A549 (cell line): ENCODE results near the gene KLHDC8A. TPM values are rescaled to one million over a fixed set of nuclear protein-coding genes. Genes with fewer than 3 reads are reported as not detected.
"Not testable (repeated sequence)": the region's sequence is repeated elsewhere in the genome, so short reads cannot be mapped to it uniquely, and the experiment has no call there.

Experiments used
- ATAC-seq, 2 experiments: fragments of 200-7000 bp in 1 of 2; fragments of >200 bp in 1 of 2; cut with Nextera tagmentation in 1 of 2; cut with Tn5 transposase in 1 of 2; 3 replicates each; pipeline versions ENCODE4 v1.8.0 to v1.9.1; 2018 to 2020; ENCODE audit warnings: mild to moderate bottlenecking in 1 of 2, moderate library complexity in 1 of 2
- CTCF ChIA-PET: fragments of 300-600 bp; sonication (Branson Sonifier 250); formaldehyde crosslinking; extraction: SDS; loops from one replicate; lab custom pipeline; 2021; ENCODE audit warnings: antibody characterized with exemption, inconsistent platforms; lab: Yijun Ruan, JAX
- POLR2A ChIA-PET: fragments of 350-600 bp; formaldehyde crosslinking; extraction: SDS; loops from one replicate; lab custom pipeline; 2021; ENCODE audit warnings: antibody characterized with exemption, inconsistent platforms; lab: Yijun Ruan, JAX
- DNase-seq, 2 experiments: peaks; one replicate each; pipeline versions ENCODE4 v3.0.0 to v3.0.0-alpha.2; 2011 to 2016; ENCODE audit warnings: low read depth in 1 of 2, low spot score in 1 of 2
- FAIRE-seq: peaks from 2 replicates; lab custom pipeline; 2011; peaks lifted over from hg19 to GRCh38; lab: Jason Lieb, UNC
- H3K27ac ChIP-seq, 2 experiments: fragments of >200 bp; sonication (Bioruptor Twin); formaldehyde crosslinking; 3 replicates each; pipeline ENCODE4 v1.5.1; 2016 to 2017
- H3K4me1 ChIP-seq: fragments of >200 bp; sonication (Bioruptor Twin); formaldehyde crosslinking; 3 replicates; pipeline ENCODE4 v1.6.1; 2016
- H3K4me2 ChIP-seq: fragments of >200 bp; sonication (Bioruptor Twin); formaldehyde crosslinking; 3 replicates; pipeline ENCODE4 v1.6.1; 2016
- H3K4me3 ChIP-seq: fragments of >200 bp; sonication (Bioruptor Twin); formaldehyde crosslinking; 3 replicates; pipeline ENCODE4 v1.5.1; 2016
- H3K9me3 ChIP-seq: fragments of >200 bp; sonication (Bioruptor Twin); formaldehyde crosslinking; 3 replicates; pipeline ENCODE4 v1.6.1; 2016
- CBX2 ChIP-seq: fragments of 200-600 bp; sonication (generic); IDR thresholded peaks from 2 replicates; pipeline ENCODE4 v1.6.1; 2016; ENCODE audit warnings: low read depth, mild to moderate bottlenecking, borderline replicate concordance
- CHD4 ChIP-seq: fragments of 200-600 bp; sonication (generic); IDR thresholded peaks from 2 replicates; pipeline ENCODE4 v1.6.1; 2016; ENCODE audit warnings: antibody characterized with exemption, mild to moderate bottlenecking, borderline replicate concordance
- E2F6 ChIP-seq: IDR thresholded peaks from 2 replicates; pipeline ENCODE4 v1.6.1; 2012; ENCODE audit warnings: low read depth, borderline replicate concordance
- ESRRA ChIP-seq: fragments of 150-350 bp; IDR thresholded peaks from 2 replicates; pipeline ENCODE4 v1.6.1; 2014; ENCODE audit warnings: mild to moderate bottlenecking, low read length, borderline replicate concordance
- FOSB ChIP-seq: fragments of 250-450 bp; sonication (Bioruptor Pico); IDR thresholded peaks from 2 replicates; pipeline ENCODE4 v1.5.0; 2020; ENCODE audit warnings: mild to moderate bottlenecking, moderate library complexity
- FOSL2 ChIP-seq, 2 experiments: fragments of 450-650 bp in 1 of 2; fragments of >200 bp in 1 of 2; sonication (Bioruptor Twin) in 1 of 2; formaldehyde crosslinking; IDR thresholded peaks; 2 replicates each; pipeline versions ENCODE4 v1.5.0 to v1.6.1; 2016 to 2020; ENCODE audit warnings: mild to moderate bottlenecking in 1 of 2, moderate library complexity in 1 of 2
- FOXS1 ChIP-seq: fragments of 250-450 bp; sonication (Bioruptor Pico); IDR thresholded peaks from 2 replicates; pipeline ENCODE4 v1.5.0; 2020; ENCODE audit warnings: mild to moderate bottlenecking, moderate library complexity
- GATA3 ChIP-seq: IDR thresholded peaks from 2 replicates; pipeline ENCODE4 v1.6.1; 2012; ENCODE audit warnings: borderline replicate concordance
- HDAC2 ChIP-seq: fragments of 200-600 bp; sonication (generic); IDR thresholded peaks from 2 replicates; pipeline ENCODE4 v1.6.1; 2016
- HES2 ChIP-seq: fragments of >200 bp; sonication (Bioruptor Twin); formaldehyde crosslinking; IDR thresholded peaks from 2 replicates; pipeline ENCODE4 v1.6.1; 2016
- HMGXB4 ChIP-seq: fragments of 250-450 bp; sonication (Bioruptor Pico); IDR thresholded peaks from 2 replicates; pipeline ENCODE4 v1.5.0; 2021; ENCODE audit warnings: mild to moderate bottlenecking, moderate library complexity, borderline replicate concordance
- JUNB ChIP-seq: fragments of >200 bp; sonication (Bioruptor Twin); formaldehyde crosslinking; IDR thresholded peaks from 2 replicates; pipeline ENCODE4 v1.6.1; 2016
- KDM1A ChIP-seq: fragments of 200-600 bp; sonication (generic); IDR thresholded peaks from 2 replicates; pipeline ENCODE4 v1.6.1; 2016; ENCODE audit warnings: low read depth, mild to moderate bottlenecking
- KDM5A ChIP-seq: fragments of 200-600 bp; sonication (generic); IDR thresholded peaks from 2 replicates; pipeline ENCODE4 v1.6.1; 2016; ENCODE audit warnings: antibody characterized with exemption, mild to moderate bottlenecking
- MYC ChIP-seq: IDR thresholded peaks from 2 replicates; pipeline ENCODE4 v1.6.1; 2012; ENCODE audit warnings: mild to moderate bottlenecking, inconsistent platforms, low read length, improper control_type of control experiment, borderline replicate concordance
- RCOR1 ChIP-seq: fragments of 150-350 bp; IDR thresholded peaks from 2 replicates; pipeline ENCODE4 v1.6.1; 2014; ENCODE audit warnings: antibody characterized with exemption, low read length, low read depth
- RNF2 ChIP-seq: fragments of 200-600 bp; sonication (generic); IDR thresholded peaks from 2 replicates; pipeline ENCODE4 v1.6.1; 2016; ENCODE audit warnings: low read depth, mild to moderate bottlenecking, antibody characterized with exemption, moderate library complexity, borderline replicate concordance
- SMC3 ChIP-seq: fragments of >200 bp; sonication (Bioruptor Twin); formaldehyde crosslinking; IDR thresholded peaks from 3 replicates; pipeline ENCODE4 v1.6.1; 2018; ENCODE audit warnings: inconsistent platforms
- SREBF2 ChIP-seq: fragments of 450-650 bp; IDR thresholded peaks from 2 replicates; pipeline ENCODE4 v1.6.1; 2014; ENCODE audit warnings: mild to moderate bottlenecking, moderate library complexity
- TP53 ChIP-seq: fragments of 250-450 bp; sonication (Bioruptor Pico); IDR thresholded peaks from 2 replicates; pipeline ENCODE4 v1.5.0; 2021; ENCODE audit warnings: mild to moderate bottlenecking, moderate library complexity
- USF2 ChIP-seq: fragments of 450-650 bp; IDR thresholded peaks from 2 replicates; pipeline ENCODE4 v1.6.1; 2014; ENCODE audit warnings: antibody characterized with exemption
- ZNF302 ChIP-seq: fragments of 250-450 bp; sonication (Bioruptor Pico); IDR thresholded peaks from 2 replicates; pipeline ENCODE4 v1.9.0; 2021; ENCODE audit warnings: inconsistent platforms, mild to moderate bottlenecking, moderate library complexity
- WGBS: methylation state at CpG from one replicate; pipeline ENCODE4 v1.1.6; 2017; ENCODE audit errors: missing lambda C conversion rate; 5-methylcytosine and 5-hydroxymethylcytosine counted together
- polyA plus RNA-seq, 4 experiments: library from polyadenylated mRNA; depleted of rRNA in 3 of 4; stranded (reverse); fragments of >200 nt; fragmentation: RNase III in 1 of 4; extraction: RNeasy Plus Mini Kit Qiagen cat#74134 plus additional on column Dnase treatment in 1 of 4; gene quantifications; 2 replicates in 3 of 4; 3 replicates in 1 of 4; pipeline ENCODE4 v1.2.3, GENCODE V29; 2011 to 2017

KLHDC8A gene
- polyA plus RNA-seq, 2 of the 4 experiments (the other 2 are of a cell fraction) = 0.34 to 0.40 TPM

GRCh38 chr1:205297546-205298177 is 59.1 kb downstream of the KLHDC8A start:
- H3K4me2 ChIP-seq = peak overlapping the region; percentile 68
- 0 out of 2 replicates have a peak, but pooled peaks have one; percentile 14 for TF ChIP-seq ZNF302 (CRISPR knock-in tag)
- peak; percentile 75; the same call in 1 of the 2 replicates for TF ChIP-seq TP53 (CRISPR knock-in tag)
- not testable (repeated sequence) for TF ChIP-seq FOSL2 (IDR thresholded peaks at IDR 0.05)
- peak; percentile 60 for TF ChIP-seq FOSL2 (CRISPR knock-in tag; IDR thresholded peaks at IDR 0.05)
- TF ChIP-seq RCOR1 = 0 out of 2 replicates have a peak, but pooled peaks have one; percentile 11
- TF ChIP-seq, all 56 proteins: peak for 4; not testable (repeated sequence) for 52
- H3K4me1 ChIP-seq = peaks cover 94% of the 10 kb centered on the region
- H3K27ac ChIP-seq = peak overlapping the region; percentile 98 to 99
- POLR2A ChIA-PET = interaction anchor here (1.5 to 5.4 kb wide), 7 partner anchors 12 to 27 kb away, joined by 7 to 49 read pairs (median 12); partner anchors contain the start of gene NUAK2
- H3K9me3 ChIP-seq, H3K4me3 ChIP-seq, FAIRE-seq: not testable (repeated sequence)
- peak in 1 of 2 experiments; percentile 63 for DNase-seq
- CTCF ChIA-PET = interaction anchor here (1.5 to 89.2 kb wide), 3 partner anchors 8 to 188 kb away, joined by 3 to 3627 read pairs (median 3627); partner anchors contain the start of genes KLHDC8A and NUAK2
- peak in 1 of 2 experiments; percentile 0; a peak in 2 of 6 replicates for ATAC-seq
- WGBS = 37% methylated on average over 5 of the region's 5 CpGs

- TF ChIP-seq CBX2 = no peak
- no peak for TF ChIP-seq FOSB (CRISPR knock-in tag)
- no peak for TF ChIP-seq FOSL2 (IDR thresholded peaks at IDR 0.05)
- no peak; the same call in 1 of the 2 replicates for TF ChIP-seq FOSL2 (CRISPR knock-in tag; IDR thresholded peaks at IDR 0.05)
- TF ChIP-seq HMGXB4 = no peak
- no peak for TF ChIP-seq CHD4
- TF ChIP-seq USF2 = no peak
- no peak for TF ChIP-seq HES2
- no peak for TF ChIP-seq E2F6
- no peak for TF ChIP-seq HDAC2
- TF ChIP-seq KDM1A = no peak
- TF ChIP-seq MYC = no peak
- no peak for TF ChIP-seq JUNB
- no peak for TF ChIP-seq GATA3
- no peak for TF ChIP-seq RNF2
- no peak for TF ChIP-seq KDM5A
- TF ChIP-seq SREBF2 = no peak
- TF ChIP-seq ESRRA = no peak
- TF ChIP-seq FOXS1 (CRISPR knock-in tag) = no peak
- no peak for TF ChIP-seq SMC3
- H3K27ac ChIP-seq = peak overlapping the region; percentile 98 to 99
- H3K9me3 ChIP-seq = no peaks in the 10 kb centered on the region
- CTCF ChIA-PET = interaction anchor here (67.1 to 89.2 kb wide), 2 partner anchors 7 to 29 kb away, joined by 3627 read pairs; partner anchors contain the start of genes KLHDC8A and NUAK2
- POLR2A ChIA-PET = interaction anchor here (2.5 kb wide), 1 partner anchor 25 kb away, joined by 19 read pairs; the partner anchor contains the start of gene NUAK2
- FAIRE-seq (no peak), ATAC-seq (no peak), DNase-seq (no peak)
- WGBS = 85% methylated on average over 2 of the region's 2 CpGs
- H3K4me2 ChIP-seq = peak overlapping the region; percentile 68; the same call in 2 of the 3 replicates
- no peak overlapping the region for H3K4me3 ChIP-seq
- H3K4me1 ChIP-seq = peaks cover 96% of the 10 kb centered on the region
Measured at GRCh38 chr1:205296154-205296553, 60.6 kb downstream of the KLHDC8A start.
